ENCODE results near the gene KIAA1958. TPM values are rescaled to one million over a fixed set of nuclear protein-coding genes. Genes with fewer than 3 reads are reported as not detected.

KIAA1958 gene
- polyA plus RNA-seq, 3 donors: 1.9 to 4.2 (median 1.9) TPM

DNA sequence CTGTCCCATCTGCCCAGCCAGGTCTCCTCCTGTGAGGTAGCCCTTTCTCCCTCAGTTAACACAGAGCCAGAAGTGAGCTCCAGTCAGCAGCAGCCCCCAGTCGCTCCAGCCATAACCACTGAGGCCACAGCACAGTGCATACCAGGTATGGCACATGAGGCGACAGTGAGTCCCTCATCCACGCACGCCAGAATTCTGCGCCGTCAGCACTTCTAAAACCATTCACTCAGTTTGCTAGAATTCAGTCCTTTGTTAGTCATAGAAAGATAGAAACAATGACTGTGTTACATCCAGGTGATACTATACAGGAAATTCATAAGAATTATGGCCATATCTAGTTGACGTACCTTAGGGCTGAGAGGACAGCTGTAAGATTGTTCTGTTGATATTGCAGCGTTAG, 88.5 kb downstream of the KIAA1958 start:
- no peak overlapping the region for H3K27ac ChIP-seq (ENCODE audit: low read depth in 1 of 2, low read length in 2 of 2)
- Mint-ChIP-seq H3K9me3 (peaks cover 0 to 2% (median 0%) of the 10 kb centered on the region in 7 donors), H3K4me3 (no peak overlapping the region), H3K27me3 (ENCODE audit: low read depth in 3 of 3) (no peaks in the 10 kb centered on the region), H3K4me1 (peaks cover 4% of the 10 kb centered on the region), H3K27ac (peak overlapping the region in 1 of 7 donors; percentile 9), H3K36me3 (peaks cover 15 to 23% of the 10 kb centered on the region in 2 donors)
- DNase-seq: no peak
- TF ChIP-seq, protein P1, sequence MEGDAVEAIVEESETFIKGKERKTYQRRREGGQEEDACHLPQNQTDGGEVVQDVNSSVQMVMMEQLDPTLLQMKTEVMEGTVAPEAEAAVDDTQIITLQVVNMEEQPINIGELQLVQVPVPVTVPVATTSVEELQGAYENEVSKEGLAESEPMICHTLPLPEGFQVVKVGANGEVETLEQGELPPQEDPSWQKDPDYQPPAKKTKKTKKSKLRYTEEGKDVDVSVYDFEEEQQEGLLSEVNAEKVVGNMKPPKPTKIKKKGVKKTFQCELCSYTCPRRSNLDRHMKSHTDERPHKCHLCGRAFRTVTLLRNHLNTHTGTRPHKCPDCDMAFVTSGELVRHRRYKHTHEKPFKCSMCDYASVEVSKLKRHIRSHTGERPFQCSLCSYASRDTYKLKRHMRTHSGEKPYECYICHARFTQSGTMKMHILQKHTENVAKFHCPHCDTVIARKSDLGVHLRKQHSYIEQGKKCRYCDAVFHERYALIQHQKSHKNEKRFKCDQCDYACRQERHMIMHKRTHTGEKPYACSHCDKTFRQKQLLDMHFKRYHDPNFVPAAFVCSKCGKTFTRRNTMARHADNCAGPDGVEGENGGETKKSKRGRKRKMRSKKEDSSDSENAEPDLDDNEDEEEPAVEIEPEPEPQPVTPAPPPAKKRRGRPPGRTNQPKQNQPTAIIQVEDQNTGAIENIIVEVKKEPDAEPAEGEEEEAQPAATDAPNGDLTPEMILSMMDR (IDR thresholded peaks at IDR 0.05): no peak
- WGBS (ENCODE audit: insufficient coverage): 100% methylated on average over 2 of the region's 8 CpGs
- peaks cover 0 to 18% of the 10 kb centered on the region in 2 donors for H3K36me3 ChIP-seq (replicated peaks in 1 of 2; ENCODE audit: control insufficient read depth in 1 of 2, insufficient read depth in 2 of 2, low read length in 2 of 2)
- no peak overlapping the region for H3K9ac ChIP-seq (ENCODE audit: insufficient read depth, low read length, poor library complexity, severe bottlenecking)
- no peak overlapping the region for H2AFZ ChIP-seq (ENCODE audit: insufficient read depth, low read depth, low read length, poor library complexity, severe bottlenecking)
- intact Hi-C loops (cut with micrococcal nuclease): no loop called here
- H3K9me3 ChIP-seq (replicated peaks in 1 of 2; ENCODE audit: control insufficient read depth in 1 of 2, insufficient read depth in 1 of 2, low read length in 2 of 2): no peaks in the 10 kb centered on the region
- no peaks in the 10 kb centered on the region for H4K20me1 ChIP-seq (ENCODE audit: insufficient read depth, low read length)
- peaks cover 3% of the 10 kb centered on the region for H3K79me2 ChIP-seq (ENCODE audit: insufficient read depth, low read length)
- H3K4me1 ChIP-seq (ENCODE audit: control insufficient read depth in 1 of 2, insufficient read depth in 2 of 2, low read length in 2 of 2): no peaks in the 10 kb centered on the region
- no peak overlapping the region for H3K4me3 ChIP-seq (replicated peaks in 1 of 3; ENCODE audit: low read depth in 2 of 3, low read length in 3 of 3)
- no peak overlapping the region for H3K4me2 ChIP-seq (replicated peaks; ENCODE audit: extremely low read depth, low read length, poor library complexity, severe bottlenecking)
- no peaks in the 10 kb centered on the region for H3K27me3 ChIP-seq (ENCODE audit: control insufficient read depth in 2 of 2, insufficient read depth in 2 of 2, low read length in 2 of 2)

DNA sequence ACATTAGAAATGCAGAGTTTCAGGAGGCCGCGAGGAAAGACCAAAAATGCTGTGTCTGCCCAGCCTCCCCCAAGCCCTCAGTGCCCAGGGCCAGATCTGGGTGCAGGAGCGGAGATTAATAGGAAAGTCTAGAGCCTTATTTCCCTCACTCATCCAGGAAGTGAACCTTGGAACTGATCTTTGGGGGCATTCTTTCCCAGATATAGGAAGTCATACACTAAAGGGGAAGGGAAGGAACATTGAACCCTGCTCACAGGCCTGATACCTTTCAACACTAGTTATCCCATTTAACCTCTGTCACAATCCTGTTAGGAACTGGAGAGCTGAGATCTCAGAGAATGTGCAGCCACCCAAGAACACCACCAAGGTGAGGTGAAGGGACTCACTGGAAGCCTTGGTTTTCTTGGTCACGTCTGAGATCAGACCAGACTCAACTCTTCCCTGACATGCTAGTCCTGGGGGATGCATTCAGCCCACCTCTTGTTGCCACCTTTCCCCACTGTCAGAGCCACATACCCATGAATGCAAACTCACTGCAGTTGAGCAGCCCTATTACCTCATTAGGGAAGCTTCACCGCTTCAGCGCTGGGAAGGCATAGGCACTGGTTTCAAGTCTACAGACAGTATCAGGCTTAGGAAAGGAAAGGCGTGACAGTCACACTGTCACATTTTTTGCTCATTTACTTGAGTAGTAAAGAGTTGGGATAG, 95.0 kb downstream of the KIAA1958 start:
- Mint-ChIP-seq H3K27me3 (ENCODE audit: low read depth in 3 of 3) (no peaks in the 10 kb centered on the region), H3K4me1 (no peaks in the 10 kb centered on the region), H3K27ac (peak overlapping the region in 1 of 7 donors; percentile 56), H3K36me3 (peaks cover 0 to 8% of the 10 kb centered on the region in 2 donors), H3K4me3 (no peak overlapping the region), H3K9me3 (peaks cover 0 to 1% (median 0%) of the 10 kb centered on the region in 7 donors)
- Histone ChIP-seq H3K79me2 (ENCODE audit: insufficient read depth, low read length) (no peaks in the 10 kb centered on the region), H3K4me2 (replicated peaks; ENCODE audit: extremely low read depth, low read length, poor library complexity, severe bottlenecking) (no peak overlapping the region), H3K4me3 (replicated peaks in 1 of 3; ENCODE audit: low read depth in 2 of 3, low read length in 3 of 3) (no peak overlapping the region), H3K27me3 (ENCODE audit: control insufficient read depth in 2 of 2, insufficient read depth in 2 of 2, low read length in 2 of 2) (no peaks in the 10 kb centered on the region), H3K36me3 (replicated peaks in 1 of 2; ENCODE audit: control insufficient read depth in 1 of 2, insufficient read depth in 2 of 2, low read length in 2 of 2) (no peaks in the 10 kb centered on the region), H2AFZ (ENCODE audit: insufficient read depth, low read depth, low read length, poor library complexity, severe bottlenecking) (no peak overlapping the region), H3K4me1 (ENCODE audit: control insufficient read depth in 1 of 2, insufficient read depth in 2 of 2, low read length in 2 of 2) (no peaks in the 10 kb centered on the region), H3K9ac (ENCODE audit: insufficient read depth, low read length, poor library complexity, severe bottlenecking) (no peak overlapping the region), H3K9me3 (replicated peaks in 1 of 2; ENCODE audit: control insufficient read depth in 1 of 2, insufficient read depth in 1 of 2, low read length in 2 of 2) (no peaks in the 10 kb centered on the region), H4K20me1 (ENCODE audit: insufficient read depth, low read length) (no peaks in the 10 kb centered on the region), H3K27ac (ENCODE audit: low read depth in 1 of 2, low read length in 2 of 2) (no peak overlapping the region)
- TF ChIP-seq, protein P1 (IDR thresholded peaks at IDR 0.05): no peak
- 100% methylated on average over 3 of the region's 7 CpGs for WGBS (ENCODE audit: insufficient coverage)
- no peak for DNase-seq
- intact Hi-C loops (cut with micrococcal nuclease): no loop called here

All from CD14-positive monocyte (primary cell).